HG03045 (cell line): Measurements from ENCODE around the gene C1orf53.
"Not testable (repeated sequence)": the region's sequence is repeated elsewhere in the genome, so short reads cannot be mapped to it uniquely, and the experiment has no call there.

Experiments
- ATAC-seq: cut with Tn5 transposase; IDR thresholded peaks from one replicate; pipeline ENCODE4 v1.9.1; 2021; ENCODE audit warnings: mild to moderate bottlenecking, moderate library complexity; ENCODE audit not compliant: unreplicated experiment

The C1orf53 gene

GRCh38 chr1:197920414-197921117, 18.1 kb downstream of the C1orf53 start:
- no peak for ATAC-seq

GRCh38 chr1:197921235-197922069, 19.0 kb downstream of the C1orf53 start:
- no peak for ATAC-seq

GRCh38 chr1:197922070-197922390, 19.6 kb downstream of the C1orf53 start:
- no peak for ATAC-seq

GRCh38 chr1:197923038-197923437, 20.6 kb downstream of the C1orf53 start:
- no peak for ATAC-seq

GRCh38 chr1:197924516-197925123, 22.2 kb downstream of the C1orf53 start:
- peak; percentile 73 for ATAC-seq

GRCh38 chr1:197927908-197928665, 25.7 kb downstream of the C1orf53 start:
- no peak for ATAC-seq

GRCh38 chr1:197928849-197929336, 26.5 kb downstream of the C1orf53 start:
- no peak for ATAC-seq

GRCh38 chr1:197933016-197933415, 30.6 kb downstream of the C1orf53 start:
- no peak for ATAC-seq

- no peak for ATAC-seq
These were observed 31.2 kb downstream of the C1orf53 start for GRCh38 chr1:197933647-197934046.

- no peak for ATAC-seq
These were observed 35.0 kb downstream of the C1orf53 start for GRCh38 chr1:197937381-197937780.

GRCh38 chr1:197937892-197938291, 35.5 kb downstream of the C1orf53 start:
- ATAC-seq = no peak

- ATAC-seq = not testable (repeated sequence)
These were observed 36.9 kb downstream of the C1orf53 start for GRCh38 chr1:197939159-197939980.

- no peak for ATAC-seq
These were observed 39.6 kb downstream of the C1orf53 start for GRCh38 chr1:197942042-197942441.

- ATAC-seq = no peak
These were observed 42.1 kb downstream of the C1orf53 start for GRCh38 chr1:197944485-197944884.

- no peak for ATAC-seq
These were observed 46.8 kb downstream of the C1orf53 start for GRCh38 chr1:197948926-197949899.

- ATAC-seq = no peak
These were observed 48.7 kb downstream of the C1orf53 start for GRCh38 chr1:197951089-197951488.

- no peak for ATAC-seq
These were observed 49.3 kb downstream of the C1orf53 start for GRCh38 chr1:197951617-197952175.

GRCh38 chr1:197953472-197953871, 51.0 kb downstream of the C1orf53 start:
- ATAC-seq = not testable (repeated sequence)
